Activated CD8-positive, alpha-beta memory T cell treated with anti-CD3 and anti-CD28 coated beads for 1 hour (primary cell): ENCODE data around the gene ZC3H10.

Experiments used
- DNase-seq, 2 donors: peaks; one replicate each; pipeline ENCODE4 v3.0.0-alpha.2; 2020; ENCODE audit warnings: low read depth in 1 of 2; ENCODE audit errors: extremely low read depth in 1 of 2

The ZC3H10 gene

GRCh38 chr12:56164345-56164729, 46.3 kb downstream of the ZC3H10 start:
- no peak for DNase-seq

GRCh38 chr12:56165369-56165768, 47.3 kb downstream of the ZC3H10 start:
- no peak for DNase-seq

GRCh38 chr12:56169229-56169759, 51.2 kb downstream of the ZC3H10 start:
- DNase-seq: no peak

GRCh38 chr12:56172839-56173238, 54.8 kb downstream of the ZC3H10 start:
- DNase-seq: no peak
